Measurements from ENCODE around the gene TNIK.

DNA sequence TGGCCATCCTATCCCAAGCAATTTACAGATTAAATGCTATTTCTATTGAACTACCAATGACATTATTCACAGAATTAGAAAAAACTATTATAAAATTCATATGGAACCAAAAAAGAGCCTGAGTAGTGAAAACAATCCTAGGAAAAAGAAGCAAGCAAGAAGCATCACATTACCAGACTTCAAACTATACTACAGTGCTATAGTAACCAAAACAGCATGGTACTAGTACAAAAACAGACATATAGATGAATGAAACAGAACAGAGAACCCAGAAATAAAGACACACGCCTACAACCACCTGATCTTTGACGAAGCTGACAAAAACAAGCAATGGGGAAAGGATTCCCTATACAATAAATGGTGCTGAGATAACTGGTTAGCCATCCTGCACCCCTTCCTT lies 152.2 kb downstream of the TNIK start:
- TF ChIP-seq, protein P1, sequence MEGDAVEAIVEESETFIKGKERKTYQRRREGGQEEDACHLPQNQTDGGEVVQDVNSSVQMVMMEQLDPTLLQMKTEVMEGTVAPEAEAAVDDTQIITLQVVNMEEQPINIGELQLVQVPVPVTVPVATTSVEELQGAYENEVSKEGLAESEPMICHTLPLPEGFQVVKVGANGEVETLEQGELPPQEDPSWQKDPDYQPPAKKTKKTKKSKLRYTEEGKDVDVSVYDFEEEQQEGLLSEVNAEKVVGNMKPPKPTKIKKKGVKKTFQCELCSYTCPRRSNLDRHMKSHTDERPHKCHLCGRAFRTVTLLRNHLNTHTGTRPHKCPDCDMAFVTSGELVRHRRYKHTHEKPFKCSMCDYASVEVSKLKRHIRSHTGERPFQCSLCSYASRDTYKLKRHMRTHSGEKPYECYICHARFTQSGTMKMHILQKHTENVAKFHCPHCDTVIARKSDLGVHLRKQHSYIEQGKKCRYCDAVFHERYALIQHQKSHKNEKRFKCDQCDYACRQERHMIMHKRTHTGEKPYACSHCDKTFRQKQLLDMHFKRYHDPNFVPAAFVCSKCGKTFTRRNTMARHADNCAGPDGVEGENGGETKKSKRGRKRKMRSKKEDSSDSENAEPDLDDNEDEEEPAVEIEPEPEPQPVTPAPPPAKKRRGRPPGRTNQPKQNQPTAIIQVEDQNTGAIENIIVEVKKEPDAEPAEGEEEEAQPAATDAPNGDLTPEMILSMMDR (IDR thresholded peaks at IDR 0.05) = no peak
- TF ChIP-seq EP300 (IDR thresholded peaks at IDR 0.05) = no peak

Measured in upper lobe of left lung (tissue), 4 donors.